GM18868 (cell line): ENCODE measurements around the gene ACAA2.
A peak's percentile ranks its signal among the peaks of the same experiment; 100 is the strongest.
"Not testable (repeated sequence)": the region's sequence is repeated elsewhere in the genome, so short reads cannot be mapped to it uniquely, and the experiment has no call there.

Experiments used
- ATAC-seq: cut with Tn5 transposase; IDR thresholded peaks from one replicate; pipeline ENCODE4 v1.9.1; 2021; ENCODE audit warnings: mild to moderate bottlenecking, moderate library complexity; ENCODE audit not compliant: unreplicated experiment

ACAA2 gene

DNA sequence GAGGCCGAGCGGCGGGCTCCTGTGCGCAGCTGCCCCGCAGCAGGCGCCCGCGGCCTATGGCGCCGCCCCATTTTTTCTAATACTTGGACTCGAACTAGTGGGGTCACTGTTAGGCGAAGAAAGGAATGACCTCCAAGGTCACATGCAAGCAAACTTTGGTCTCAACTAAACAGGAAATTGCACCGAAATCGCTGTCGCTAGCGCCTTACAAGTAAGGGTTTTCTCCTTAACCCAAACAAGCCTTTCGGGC lies 339 bp downstream of the ACAA2 start:
- ATAC-seq, result peak; percentile 17

DNA sequence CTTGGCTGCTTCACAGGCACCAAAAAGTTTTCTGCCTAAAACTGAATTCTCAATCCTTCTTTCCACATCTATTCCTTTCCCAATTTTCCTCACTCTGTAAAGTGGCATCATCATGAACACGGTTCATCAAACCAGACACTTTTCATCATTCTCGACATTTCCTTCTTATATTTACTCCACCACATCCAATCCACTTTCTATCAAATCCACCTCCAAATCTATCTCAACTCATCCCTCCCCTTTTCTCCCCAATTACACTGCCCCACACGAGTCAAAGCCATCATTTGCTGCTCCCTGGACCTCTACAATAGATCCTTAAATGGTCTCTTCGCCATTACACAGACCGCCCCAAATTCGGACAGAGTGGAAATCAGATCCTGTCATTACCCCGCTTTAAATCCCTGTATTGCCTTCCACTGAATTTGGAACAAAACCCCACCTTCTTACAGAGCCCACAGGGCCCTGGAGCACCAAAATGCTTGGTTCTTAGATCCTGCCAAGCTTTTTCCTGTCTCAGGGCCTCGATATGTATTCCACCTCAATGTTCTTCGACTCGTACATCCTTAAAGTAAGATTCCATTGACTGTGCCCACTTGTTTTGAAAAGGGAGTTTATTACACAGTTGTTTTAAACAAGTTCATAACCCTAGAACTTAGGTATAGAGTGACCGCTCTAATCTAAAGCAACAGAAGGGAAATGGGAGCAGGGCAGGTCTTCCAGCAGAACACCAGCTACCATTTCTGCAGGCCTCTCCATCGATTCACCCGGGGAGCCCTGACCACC lies 856 bp downstream of the ACAA2 start:
- no peak for ATAC-seq

DNA sequence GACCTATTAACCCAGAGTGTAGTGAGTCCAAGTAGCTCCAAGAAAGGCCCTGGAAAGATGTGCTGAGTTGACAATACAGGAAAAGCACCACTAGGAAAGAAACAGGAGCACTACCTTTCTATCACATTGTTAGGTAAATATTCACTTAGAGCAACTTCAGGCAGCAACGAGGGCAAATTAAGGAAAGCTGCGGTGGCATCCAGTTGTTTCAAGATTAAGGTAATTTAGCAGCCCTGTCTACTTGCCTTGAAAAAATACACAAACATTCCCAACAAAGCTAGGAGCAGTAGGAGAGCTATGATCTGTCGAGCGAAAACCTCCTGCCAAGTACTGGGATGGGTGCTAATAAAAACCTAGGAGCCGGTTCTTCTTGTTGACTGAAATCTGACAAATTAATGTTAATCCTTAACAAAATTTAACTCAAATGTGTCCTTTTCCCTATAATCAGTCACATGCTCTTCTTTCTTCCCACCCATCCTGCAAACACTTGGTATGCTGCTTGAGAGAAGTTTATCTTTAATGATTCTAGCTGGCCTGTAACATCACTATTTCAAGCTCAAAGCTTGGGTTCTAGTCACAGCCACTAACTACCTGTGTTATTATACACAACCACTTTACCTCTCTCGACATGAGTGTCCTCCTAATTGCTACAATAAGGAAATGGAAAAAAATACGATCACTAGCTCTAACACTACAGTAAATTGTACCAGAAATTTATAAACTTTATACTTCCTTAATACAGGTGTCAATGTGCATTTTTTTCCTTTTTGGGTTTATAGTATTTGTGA lies 2.0 kb downstream of the ACAA2 start:
- no peak for ATAC-seq

DNA sequence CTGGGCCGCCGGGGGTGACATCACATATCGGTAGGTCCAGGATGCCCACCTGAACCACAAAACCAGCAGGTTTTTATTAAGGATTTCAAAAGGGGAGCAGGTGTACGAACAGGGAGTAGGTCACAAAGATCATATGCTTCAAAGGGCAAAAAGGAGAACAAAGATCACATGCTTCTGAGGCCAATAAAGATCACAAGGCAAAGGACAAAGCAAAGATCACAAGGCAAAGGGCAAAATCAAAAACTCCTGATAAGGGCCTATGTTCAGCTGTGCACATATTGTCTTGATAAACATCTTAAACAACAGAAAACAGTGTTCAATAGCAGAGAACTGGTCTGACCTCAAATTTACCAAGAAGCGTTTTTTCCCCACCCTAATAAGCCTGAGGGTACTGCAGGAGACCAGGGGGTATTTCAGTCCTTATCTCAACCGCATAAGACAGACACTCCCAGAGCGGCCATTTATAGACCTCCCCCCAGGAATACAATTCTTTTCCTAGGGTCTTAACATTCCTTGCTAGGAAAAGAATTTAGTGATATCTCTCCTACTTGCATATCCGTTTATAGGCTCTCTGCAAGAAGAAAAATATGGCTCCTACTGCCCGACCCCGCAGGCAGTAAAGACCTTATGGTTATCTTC lies 4.7 kb downstream of the ACAA2 start:
- ATAC-seq, result not testable (repeated sequence)

DNA sequence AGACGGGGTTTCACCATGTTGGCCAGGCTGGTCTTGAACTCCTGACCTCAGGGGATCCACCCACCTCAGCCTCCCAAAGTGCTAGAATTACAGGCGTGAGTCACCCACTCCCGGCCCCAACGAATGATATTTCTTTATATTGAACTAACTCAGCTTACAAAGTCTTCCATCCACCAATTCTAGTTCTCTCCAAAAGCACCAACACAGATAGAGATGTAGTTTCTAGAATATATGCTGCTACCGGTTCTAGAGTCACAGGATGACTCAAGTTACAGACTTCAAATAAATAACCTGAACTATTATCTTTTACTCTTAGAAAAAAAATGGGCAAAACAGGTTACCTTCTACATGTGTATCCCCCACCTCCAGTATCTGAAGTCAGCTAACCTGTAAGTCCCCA lies 9.2 kb downstream of the ACAA2 start:
- no peak for ATAC-seq

DNA sequence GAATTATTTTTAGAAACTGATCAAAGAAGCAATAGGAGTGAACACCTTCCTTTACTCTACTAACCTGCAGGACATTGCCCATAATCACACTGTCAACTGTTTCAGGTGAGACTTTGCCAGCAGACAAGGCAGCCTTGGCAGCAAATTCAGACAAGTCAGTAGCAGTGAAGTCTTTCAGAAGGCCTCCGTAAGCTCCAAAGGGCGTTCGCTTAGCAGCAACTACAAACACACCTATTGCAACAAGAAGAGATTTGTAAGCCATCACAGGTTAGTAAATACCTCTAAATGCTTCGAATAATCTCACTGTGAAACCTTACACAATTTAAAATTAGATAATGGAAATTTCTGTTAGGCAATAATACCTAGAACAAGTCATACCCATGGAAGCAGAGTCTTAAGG lies 10.7 kb downstream of the ACAA2 start:
- no peak for ATAC-seq

DNA sequence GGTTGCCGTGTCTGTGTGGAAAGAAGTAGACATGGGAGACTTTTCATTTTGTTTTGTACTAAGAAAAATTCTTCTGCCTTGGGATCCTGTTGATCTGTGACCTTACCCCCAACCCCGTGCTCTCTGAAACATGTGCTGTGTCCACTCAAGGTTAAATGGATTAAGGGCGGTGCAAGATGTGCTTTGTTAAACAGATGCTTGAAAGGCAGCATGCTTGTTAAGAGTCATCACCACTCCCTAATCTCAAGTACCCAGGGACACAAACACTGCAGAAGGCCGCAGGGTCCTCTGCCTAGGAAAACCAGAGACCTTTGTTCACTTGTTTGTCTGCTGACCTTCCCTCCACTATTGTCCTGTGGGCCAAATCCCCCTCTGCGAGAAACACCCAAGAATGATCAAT lies 12.8 kb downstream of the ACAA2 start:
- not testable (repeated sequence) for ATAC-seq

DNA sequence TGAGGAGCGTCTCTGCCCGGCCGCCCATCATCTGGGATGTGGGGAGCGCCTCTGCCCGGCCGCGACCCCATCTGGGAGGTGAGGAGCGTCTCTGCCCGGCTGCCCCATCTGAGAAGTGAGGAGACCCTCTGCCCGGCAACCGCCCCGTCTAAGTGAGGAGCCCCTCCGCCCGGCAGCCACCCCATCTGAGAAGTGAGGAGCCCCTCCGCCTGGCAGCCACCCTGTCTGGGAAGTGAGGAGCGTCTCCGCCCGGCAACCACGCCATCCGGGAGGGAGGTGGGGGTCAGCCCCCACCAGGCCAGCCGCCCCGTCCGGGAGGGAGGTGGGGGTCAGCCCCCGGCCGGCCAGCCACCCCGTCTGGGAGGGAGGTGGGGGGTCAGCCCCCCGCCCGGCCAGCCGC lies 13.5 kb downstream of the ACAA2 start:
- ATAC-seq, result not testable (repeated sequence)

DNA sequence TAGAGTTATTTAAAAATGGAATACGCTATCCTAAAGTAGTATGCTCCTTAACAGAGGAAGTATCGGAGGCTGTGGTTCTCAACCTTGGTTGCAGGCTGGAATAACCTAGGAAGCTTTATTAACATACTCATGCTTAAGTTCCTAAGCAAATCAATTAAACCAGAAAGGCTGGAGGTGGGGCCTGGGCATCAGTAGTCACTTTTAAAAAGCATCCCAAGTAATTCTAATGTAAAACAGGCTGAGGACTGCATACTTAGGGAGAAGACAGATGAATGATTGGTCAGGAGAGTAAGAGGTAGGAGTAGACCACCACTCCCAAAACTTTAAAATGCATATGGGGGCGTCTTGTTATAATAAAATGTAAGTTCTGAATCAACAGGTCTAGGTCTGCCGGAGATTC lies 15.3 kb downstream of the ACAA2 start:
- no peak for ATAC-seq

DNA sequence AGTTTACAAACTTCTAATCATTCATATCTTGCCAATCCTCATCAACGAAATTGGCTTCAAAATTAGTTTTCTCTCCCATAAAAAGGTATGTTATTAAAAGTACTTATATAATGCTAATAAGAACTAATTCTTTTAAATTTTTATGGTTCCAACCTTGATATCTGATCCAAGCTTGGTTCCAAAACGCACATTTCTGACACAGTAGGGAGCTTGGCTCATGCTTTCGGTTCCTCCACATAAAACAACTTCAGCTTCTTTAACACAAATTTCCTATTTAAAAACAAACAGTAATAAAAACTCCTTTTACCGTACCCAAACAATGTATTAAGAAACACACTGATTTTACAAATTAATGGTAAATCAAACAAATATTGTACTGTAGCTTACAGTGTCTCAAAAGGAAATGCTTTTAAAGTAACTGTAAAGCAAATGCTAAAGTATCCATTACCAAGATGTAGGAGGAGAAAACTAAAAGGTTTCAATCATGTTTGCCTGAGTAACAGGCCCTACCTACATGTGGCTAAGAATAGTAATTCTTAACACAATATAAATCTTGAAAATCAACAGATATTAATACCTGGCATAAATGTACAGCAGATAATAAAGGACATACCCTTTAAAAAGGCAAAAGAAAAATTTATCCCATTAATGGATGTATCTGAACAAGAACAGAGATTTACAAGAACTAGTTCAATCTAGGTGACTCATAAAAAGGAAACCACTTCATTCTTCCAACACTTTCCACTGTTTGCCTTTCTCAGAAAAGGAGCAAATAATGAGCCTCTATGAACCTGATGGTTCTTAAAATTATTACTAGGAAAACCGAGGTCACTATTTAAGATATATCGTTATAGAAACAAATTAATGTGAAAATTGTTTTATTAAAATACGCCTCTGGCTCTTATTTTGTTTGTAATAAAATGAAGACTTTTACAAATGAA lies 17.5 kb downstream of the ACAA2 start:
- no peak for ATAC-seq

DNA sequence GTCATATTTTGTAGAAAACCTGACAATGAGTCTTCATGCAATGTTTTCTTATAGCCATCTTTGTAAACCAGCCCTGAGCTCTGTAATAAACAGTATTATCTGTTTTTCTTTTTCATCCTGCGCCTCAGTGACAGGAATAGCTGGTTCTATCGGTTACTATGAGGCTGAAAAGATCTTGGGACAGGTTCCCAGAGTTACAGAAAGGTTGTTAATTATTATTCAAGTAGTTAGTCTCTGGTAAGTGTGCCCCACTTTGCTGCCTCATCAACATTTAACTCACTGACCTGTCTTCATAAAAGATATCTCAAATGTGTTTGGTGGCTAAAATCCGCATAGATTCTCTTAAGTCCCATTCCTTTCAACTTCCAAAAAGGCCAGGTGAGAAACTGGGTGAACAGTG lies 18.6 kb downstream of the ACAA2 start:
- no peak for ATAC-seq

DNA sequence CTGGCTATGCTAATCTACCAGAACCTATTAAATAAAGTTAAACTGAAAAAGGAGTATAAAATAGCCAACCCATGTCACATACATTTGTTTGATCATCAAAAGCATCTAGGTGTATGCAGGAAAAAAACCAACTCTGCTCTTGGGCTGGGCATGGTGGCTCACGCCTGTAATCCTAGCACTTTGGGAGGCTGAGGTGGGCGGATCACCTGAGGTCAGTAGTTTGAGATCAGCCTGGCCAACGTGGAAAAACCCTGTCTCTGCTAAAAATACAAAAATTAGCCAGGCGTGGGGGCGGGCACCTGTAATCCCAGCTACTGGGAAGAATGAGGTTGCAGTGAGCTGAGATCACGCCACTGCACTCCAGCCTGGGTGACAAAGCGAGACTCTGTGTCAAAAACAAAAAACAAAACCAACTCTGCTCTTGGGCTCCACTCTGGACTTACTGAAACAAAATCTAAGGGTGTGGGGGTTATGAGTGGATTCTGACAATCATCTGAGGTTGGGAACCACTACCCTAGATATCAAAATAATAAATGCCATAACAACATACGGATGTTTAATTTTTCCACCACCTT lies 23.7 kb downstream of the ACAA2 start:
- ATAC-seq, result not testable (repeated sequence)

DNA sequence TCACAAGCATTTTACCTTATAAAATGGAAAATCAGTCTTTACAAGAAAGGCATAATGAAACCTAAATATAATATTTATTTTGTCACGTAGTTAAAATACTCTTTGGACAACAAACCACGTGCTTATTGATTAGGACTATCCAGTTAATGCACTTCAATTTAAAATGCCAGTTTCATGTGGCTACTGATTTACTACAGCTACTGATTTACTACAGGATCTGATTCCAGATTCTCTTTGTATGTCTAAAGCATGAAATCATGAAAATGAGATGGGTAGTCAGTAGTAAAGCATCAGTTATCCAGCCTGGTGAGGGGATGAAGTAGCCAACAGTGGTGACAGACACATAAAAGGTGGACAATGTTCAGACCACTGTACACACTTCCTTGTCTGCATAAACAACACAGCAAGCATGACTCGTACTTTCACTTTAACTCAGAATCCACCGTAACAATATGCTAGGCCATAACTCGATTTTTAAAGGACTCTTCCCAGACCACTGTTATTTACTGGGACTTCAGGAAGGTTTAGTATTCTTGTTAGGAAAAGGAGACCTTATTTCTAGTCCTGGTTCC lies 24.9 kb downstream of the ACAA2 start:
- peak; percentile 79 for ATAC-seq

DNA sequence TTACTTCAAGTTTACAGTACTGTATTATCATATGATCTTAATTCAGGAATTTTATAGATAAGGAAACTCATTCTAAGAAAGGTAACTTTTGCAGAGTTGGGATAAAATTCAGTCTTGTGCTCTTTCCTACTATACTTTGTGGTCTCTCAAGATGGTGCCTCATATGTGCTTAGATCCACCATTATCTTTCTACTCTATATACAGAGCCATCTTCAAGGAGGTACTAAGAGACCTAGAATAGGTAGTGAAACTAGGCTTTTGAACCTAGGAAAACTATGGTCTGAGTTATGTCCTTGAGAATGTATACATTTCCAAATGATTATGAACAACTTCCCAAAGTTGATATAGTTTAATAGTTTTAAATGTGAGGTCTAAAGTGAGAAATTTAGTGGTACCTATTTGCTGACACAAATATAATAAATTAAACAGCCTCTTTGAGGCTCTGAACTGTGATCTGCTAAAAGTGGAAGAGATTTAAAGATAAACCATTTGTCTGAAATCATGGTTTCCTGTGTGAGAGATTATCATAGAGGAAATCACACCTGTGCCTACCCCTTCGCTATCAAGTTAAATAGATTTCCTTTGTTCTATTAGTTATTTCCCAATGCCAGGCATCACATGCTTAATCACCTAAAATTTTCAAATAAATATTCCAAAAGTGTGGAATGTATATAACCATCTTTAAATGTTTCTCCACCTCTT lies 27.2 kb downstream of the ACAA2 start:
- no peak for ATAC-seq

DNA sequence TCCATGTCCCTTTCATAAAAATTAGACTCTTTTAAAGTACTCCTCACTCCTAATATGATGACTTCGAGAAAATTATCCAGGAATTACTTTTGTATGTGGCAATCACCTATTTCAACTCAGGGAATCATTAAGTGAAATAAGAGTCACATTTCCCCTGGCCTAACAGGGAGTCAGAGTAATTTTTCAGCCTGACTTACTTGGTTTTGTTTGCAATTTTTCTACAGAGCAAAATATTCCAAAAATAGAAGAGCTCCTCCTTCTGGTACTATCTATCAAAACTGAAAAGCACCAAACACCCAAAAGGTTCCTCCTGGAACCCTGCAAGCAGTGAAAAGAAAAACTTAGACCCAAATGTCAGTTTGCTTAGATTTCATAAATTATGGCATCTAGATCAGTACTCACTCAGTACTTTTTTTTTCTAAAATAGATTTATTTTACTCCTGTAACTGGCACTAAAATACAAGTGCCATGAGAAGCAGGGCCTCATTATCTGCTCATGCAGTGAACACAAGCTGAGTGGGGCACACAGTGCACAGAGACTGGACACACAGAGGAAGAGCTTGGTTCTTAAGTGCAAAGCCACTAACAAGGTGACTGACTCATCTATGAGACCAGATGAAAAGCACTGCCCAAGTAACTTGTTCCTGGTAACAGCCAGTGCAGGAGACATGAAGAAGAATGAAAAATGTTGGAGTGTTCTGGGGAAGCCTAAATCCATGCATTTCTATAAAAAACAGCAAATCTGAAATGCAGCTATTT lies 28.7 kb downstream of the ACAA2 start:
- ATAC-seq, result no peak

DNA sequence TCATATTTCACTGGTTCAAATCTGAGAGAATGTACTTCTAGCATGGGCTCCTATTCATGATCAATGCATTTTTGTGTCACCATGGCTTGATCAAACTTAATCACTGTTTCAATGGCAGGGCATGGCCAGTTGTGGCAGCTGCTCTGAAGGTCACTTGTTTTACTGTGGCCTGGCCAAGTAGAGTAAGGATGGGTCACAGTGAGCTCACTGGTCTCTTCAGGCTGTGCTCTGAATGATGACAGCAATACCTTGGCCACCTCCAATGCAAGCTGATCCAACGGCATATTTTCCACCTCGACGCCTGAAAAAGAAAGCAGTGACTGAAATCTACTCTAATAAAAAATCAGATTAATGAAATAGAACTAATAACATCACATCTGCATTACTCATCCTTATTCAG lies 29.7 kb downstream of the ACAA2 start:
- not testable (repeated sequence) for ATAC-seq

DNA sequence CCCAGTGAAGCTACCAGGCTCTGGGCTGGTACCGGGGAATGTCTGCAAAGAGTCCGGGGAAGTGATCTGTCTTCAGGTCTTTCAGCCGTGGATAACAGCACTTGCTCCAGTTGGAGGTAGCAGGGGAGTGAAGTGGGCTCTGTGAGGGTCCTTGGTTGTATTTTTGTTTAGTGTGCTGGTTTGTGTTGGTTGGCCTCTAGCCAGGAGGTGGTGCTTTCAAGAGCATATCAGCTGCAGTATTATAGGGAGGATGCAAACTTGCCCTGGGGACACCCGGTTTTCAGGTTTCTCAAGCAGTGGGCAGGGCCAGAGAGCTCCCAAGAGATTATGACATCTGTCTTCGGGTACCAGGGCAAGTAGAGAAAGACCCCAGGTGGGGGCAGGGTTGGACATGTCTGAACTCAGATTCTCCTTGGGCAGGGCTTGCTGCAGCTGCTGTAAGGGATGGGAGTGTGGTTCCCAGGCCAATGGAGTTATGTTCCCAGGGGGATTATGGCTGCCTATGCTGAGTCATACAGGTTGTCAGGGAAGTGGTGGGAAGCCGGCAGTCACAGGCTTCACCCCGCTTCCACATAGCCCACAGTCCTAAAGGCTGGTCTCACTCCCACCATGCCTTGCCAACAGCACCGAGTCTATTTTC lies 34.4 kb downstream of the ACAA2 start:
- no peak for ATAC-seq

DNA sequence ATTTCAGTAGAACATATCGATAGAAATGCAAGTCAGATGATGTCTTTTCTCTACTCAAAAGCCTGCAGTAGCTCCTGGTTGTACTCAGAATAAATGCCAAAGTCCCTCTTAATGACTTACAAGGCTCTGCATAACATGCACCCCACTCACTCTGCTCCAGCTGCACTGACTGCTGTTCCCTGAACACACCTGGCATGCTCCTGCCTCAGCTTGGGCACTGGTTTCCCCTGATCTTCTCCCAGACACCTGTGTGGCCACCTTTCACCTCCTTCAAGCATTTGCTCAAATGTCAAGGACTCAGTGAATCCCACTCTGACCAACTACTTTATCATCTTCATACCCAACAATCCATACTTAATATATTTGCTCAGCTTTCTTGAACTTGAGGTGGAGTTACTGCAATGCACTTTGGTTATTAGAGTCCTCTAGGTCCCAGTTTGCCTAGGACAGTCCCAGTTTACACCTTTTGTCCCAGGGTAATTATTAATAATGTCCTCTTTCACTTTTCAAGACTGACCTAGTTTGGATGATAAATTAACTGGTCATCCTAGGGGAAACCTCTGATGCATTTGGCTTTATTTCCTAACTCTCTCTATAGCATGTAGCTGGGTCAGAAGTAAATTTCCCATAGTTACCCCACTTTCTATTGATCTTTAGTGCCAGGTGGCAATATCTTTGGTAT lies 44.1 kb downstream of the ACAA2 start:
- ATAC-seq, result no peak
